Measurements from ENCODE around the gene CENPP.

DNA sequence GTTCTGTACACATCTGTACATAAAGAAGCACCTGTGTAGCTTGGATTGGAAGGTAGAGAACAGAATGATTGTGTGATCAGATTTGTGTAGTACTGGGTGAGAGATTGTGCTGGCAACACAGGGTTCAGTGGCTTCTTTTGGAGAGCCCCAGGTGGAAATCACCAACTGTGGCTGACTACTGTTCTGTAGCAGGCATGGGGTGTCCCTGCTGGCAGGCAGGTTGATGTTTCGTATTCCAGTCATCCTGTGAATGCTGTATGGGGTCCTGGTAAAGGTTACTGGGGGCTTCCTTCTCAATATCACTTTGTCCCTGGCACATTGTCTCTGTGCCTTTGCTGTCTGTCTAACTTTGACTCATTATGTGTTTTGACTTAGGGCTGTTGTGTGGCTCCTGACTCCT lies 151.2 kb downstream of the CENPP start:
- TF ChIP-seq YY1 (IDR thresholded peaks at IDR 0.05; ENCODE audit: insufficient read depth, insufficient read length) (no peak), ZNF274 (IDR thresholded peaks at IDR 0.05; ENCODE audit: low read depth, low read length) (no peak)
